Measurements from ENCODE around the gene PTPRN2.

DNA sequence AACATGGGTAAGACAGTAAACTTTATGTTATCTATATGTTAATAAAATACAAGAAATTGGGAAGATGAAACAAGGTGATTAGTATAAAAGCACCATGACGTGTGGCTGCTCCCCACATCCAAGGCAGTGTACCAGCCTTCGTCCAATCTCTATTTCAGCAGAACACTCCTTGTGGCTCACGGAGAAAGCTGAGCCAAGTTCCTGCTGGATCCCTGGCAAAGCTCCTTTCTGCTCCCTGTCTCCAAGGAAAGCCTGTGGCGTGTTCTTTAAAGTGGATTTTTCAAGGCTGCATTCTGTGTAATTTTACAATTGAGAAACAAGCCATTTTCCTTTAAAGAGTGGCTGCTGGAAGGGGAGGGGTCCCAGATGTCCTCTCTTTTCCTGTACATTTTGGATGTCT is 467.3 kb downstream of the PTPRN2 start:
- TF ChIP-seq, protein P1, sequence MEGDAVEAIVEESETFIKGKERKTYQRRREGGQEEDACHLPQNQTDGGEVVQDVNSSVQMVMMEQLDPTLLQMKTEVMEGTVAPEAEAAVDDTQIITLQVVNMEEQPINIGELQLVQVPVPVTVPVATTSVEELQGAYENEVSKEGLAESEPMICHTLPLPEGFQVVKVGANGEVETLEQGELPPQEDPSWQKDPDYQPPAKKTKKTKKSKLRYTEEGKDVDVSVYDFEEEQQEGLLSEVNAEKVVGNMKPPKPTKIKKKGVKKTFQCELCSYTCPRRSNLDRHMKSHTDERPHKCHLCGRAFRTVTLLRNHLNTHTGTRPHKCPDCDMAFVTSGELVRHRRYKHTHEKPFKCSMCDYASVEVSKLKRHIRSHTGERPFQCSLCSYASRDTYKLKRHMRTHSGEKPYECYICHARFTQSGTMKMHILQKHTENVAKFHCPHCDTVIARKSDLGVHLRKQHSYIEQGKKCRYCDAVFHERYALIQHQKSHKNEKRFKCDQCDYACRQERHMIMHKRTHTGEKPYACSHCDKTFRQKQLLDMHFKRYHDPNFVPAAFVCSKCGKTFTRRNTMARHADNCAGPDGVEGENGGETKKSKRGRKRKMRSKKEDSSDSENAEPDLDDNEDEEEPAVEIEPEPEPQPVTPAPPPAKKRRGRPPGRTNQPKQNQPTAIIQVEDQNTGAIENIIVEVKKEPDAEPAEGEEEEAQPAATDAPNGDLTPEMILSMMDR (IDR thresholded peaks at IDR 0.05), result no peak
- no peak for TF ChIP-seq ZFX (IDR thresholded peaks at IDR 0.05; ENCODE audit: borderline replicate concordance)
